ENCODE measurements around the gene ANKRA2. TPM values are rescaled to one million over a fixed set of nuclear protein-coding genes. Genes with fewer than 3 reads are reported as not detected.

ANKRA2 gene
- total and polyA plus RNA-seq, 12 donors, result 14.3 to 54.2 (median 27.6) TPM

DNA sequence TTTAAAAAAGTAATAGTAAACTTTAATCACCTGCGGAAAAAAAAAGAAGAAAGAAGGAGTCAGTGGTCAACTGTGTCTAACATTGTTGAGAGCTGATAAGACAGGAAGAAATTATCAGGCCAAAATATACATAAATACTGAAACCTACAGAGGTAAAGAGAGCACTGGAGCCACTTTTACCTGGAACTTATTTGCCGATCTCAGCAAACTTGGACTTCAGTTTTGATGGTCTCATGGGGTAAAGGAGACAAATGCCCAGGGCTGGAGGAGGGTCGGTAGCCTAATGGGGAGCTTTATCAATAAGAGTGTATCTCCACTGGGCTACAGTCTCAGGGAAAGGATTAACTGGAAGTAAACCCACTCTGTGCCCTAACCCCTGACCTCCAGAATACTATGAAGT, 33.9 kb upstream of the ANKRA2 start:
- TF ChIP-seq, protein P1, sequence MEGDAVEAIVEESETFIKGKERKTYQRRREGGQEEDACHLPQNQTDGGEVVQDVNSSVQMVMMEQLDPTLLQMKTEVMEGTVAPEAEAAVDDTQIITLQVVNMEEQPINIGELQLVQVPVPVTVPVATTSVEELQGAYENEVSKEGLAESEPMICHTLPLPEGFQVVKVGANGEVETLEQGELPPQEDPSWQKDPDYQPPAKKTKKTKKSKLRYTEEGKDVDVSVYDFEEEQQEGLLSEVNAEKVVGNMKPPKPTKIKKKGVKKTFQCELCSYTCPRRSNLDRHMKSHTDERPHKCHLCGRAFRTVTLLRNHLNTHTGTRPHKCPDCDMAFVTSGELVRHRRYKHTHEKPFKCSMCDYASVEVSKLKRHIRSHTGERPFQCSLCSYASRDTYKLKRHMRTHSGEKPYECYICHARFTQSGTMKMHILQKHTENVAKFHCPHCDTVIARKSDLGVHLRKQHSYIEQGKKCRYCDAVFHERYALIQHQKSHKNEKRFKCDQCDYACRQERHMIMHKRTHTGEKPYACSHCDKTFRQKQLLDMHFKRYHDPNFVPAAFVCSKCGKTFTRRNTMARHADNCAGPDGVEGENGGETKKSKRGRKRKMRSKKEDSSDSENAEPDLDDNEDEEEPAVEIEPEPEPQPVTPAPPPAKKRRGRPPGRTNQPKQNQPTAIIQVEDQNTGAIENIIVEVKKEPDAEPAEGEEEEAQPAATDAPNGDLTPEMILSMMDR (IDR thresholded peaks at IDR 0.05), result no peak
- TF ChIP-seq POLR2A (IDR thresholded peaks at IDR 0.05), result no peak
- H3K9me3 ChIP-seq (replicated peaks in 1 of 3), result no peaks in the 10 kb centered on the region
- WGBS, 4 donors, result 75 to 94% (median 92%) methylated on average over 3 of the region's 3 CpGs
- H3K36me3 ChIP-seq (replicated peaks in 1 of 2), result no peaks in the 10 kb centered on the region
- H3K27me3 ChIP-seq, result no peaks in the 10 kb centered on the region
- intact Hi-C loops (cut with DNase I), result no loop called here
- DNase-seq, result no peak
- H3K4me3 ChIP-seq, result no peak overlapping the region
- H3K27ac ChIP-seq, result no peak overlapping the region
- no peaks in the 10 kb centered on the region for H3K4me1 ChIP-seq (replicated peaks in 1 of 2)

DNA sequence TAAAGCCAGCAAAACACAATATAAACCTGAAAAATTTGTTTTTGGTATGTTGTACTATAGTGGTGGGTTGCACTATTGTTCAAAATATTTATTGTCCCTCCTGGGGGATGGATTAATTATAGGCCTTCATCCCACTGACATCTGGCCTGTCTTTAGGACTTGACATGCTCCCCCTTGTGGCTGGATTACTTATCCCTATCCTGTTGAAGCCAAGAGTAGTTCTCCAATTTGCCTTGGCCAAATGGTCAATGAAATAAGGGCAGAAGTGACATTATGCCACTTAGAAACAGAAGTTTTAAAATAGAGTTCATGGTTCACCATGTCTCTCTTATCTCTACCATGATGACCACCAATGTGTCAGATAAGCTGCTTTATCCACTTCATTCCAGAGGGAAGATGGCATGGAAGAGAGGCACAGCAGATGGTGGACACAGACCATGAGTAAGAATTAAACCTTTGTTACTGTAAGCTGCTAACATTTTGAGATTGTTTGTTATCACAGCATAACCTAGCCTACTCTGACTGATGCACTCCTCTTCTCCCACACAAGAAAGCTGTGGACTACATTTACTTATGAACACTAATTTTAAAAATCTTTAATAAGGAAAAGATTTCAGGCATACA, 31.4 kb upstream of the ANKRA2 start:
- Histone ChIP-seq H3K4me3 (no peak overlapping the region), H3K36me3 (replicated peaks in 1 of 2) (no peaks in the 10 kb centered on the region), H3K27me3 (no peaks in the 10 kb centered on the region), H3K27ac (no peak overlapping the region), H3K9me3 (replicated peaks in 1 of 3) (no peaks in the 10 kb centered on the region), H3K4me1 (replicated peaks in 1 of 2) (no peaks in the 10 kb centered on the region)
- peak in 2 of 7 donors; percentile 21 to 26 for DNase-seq
- TF ChIP-seq, protein P1 (IDR thresholded peaks at IDR 0.05), result peak in 5 of 6 experiments; percentile 28 to 48 (median 31)
- TF ChIP-seq POLR2A (IDR thresholded peaks at IDR 0.05), result no peak
- intact Hi-C loops (cut with DNase I), result no loop called here

DNA sequence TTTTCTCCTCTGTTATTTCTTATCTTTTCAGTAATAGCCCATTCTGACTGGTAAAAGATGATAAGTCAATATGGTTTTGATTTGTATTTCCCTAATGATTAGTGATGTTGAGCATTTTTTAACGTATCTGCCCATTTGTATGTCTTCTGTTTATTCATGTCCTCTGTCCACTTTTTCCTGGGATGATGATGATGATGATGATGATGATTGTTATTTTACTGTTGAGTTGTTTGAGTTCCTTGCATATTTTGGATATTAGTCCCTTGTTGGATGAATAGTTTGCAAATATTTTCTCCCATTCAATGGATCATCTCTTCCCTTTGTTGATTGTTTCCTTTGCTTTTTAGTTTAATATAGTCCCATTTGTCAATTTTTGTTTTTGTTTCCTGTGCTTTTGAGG, 27.1 kb upstream of the ANKRA2 start:
- intact Hi-C loops (cut with DNase I), result loop anchor here in 1 of 2 donors (5.0 kb wide), 1 partner anchor 200 kb away; no protein-coding TSS in a partner anchor
- Histone ChIP-seq H3K27ac (no peak overlapping the region), H3K4me3 (no peak overlapping the region), H3K36me3 (replicated peaks in 1 of 2) (no peaks in the 10 kb centered on the region), H3K4me1 (replicated peaks in 1 of 2) (peaks cover 0 to 8% of the 10 kb centered on the region in 2 donors), H3K27me3 (no peaks in the 10 kb centered on the region), H3K9me3 (replicated peaks in 1 of 3) (no peaks in the 10 kb centered on the region)
- DNase-seq, result no peak
- WGBS, 4 donors, result 72 to 84% (median 78%) methylated on average over 1 of the region's 1 CpG
- no peak for TF ChIP-seq POLR2A (IDR thresholded peaks at IDR 0.05)
- TF ChIP-seq, protein P1 (IDR thresholded peaks at IDR 0.05), result no peak

DNA sequence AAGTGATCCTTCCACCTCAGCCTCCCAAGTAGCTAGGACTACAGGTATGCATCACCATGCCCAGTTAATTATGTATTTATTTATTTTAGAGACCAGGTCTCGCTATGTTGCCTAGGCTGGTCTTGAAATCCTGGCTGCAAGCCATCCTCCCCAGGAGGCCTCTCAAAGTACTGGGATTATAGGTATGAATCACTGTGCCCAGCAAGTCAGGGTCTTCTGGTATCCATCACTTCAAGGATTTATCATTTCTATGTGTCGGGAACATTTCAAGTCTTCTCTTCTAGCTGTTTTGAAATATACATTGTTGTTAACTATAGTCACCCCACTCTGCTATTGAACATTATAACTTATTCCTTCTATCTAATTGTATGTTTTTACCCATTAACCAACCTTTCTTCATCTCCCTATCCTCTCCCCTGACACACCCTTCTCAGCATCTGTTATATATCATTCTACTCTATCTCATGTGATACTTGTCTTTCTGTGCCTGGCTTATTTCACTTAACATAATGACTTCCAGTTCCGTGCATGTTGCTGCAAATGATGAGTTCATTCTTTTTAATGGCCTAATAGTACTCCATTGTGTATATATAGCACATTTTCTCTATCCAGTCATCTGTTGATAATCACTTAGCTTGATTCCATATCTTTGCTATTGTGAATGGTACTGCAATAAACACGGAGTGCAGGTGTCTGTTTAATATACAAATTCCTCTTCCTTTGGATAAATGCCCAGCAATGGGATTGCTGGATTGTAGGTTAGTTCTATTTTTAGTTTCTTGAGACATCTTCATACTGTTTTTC, 26.5 kb upstream of the ANKRA2 start:
- no peaks in the 10 kb centered on the region for H3K9me3 ChIP-seq (replicated peaks in 1 of 3)
- no peaks in the 10 kb centered on the region for H3K27me3 ChIP-seq
- WGBS, 4 donors, result 51 to 66% (median 62%) methylated on average over 4 of the region's 4 CpGs
- no peak overlapping the region for H3K27ac ChIP-seq
- DNase-seq, result peak in 1 of 7 donors; percentile 60
- no peaks in the 10 kb centered on the region for H3K36me3 ChIP-seq (replicated peaks in 1 of 2)
- intact Hi-C loops (cut with DNase I), result loop anchor here (2.0 to 5.0 kb wide), 2 partner anchors 200 to 201 kb away; no protein-coding TSS in a partner anchor
- H3K4me1 ChIP-seq (replicated peaks in 1 of 2), result peaks cover 0 to 8% of the 10 kb centered on the region in 2 donors
- TF ChIP-seq, protein P1 (IDR thresholded peaks at IDR 0.05), result no peak
- no peak for TF ChIP-seq POLR2A (IDR thresholded peaks at IDR 0.05)
- H3K4me3 ChIP-seq, result no peak overlapping the region
